D721Med (cell line): ENCODE measurements around the gene SMIM13.

Experiments used
- DNase-seq: peaks from one replicate; pipeline ENCODE4 v3.0.0; 2011; ENCODE audit warnings: low spot score; ENCODE audit not compliant: insufficient read length
- FAIRE-seq: peaks from 2 replicates; lab custom pipeline; 2011; peaks lifted over from hg19 to GRCh38; lab: Jason Lieb, UNC
- TF ChIP-seq, protein P1 (sequence below): IDR thresholded peaks from 2 replicates; pipeline ENCODE4 v1.5.1; 2012; ENCODE audit warnings: mild to moderate bottlenecking, control low read depth; ENCODE audit not compliant: insufficient read depth; ENCODE audit errors: missing control alignments

Gene SMIM13

GRCh38 chr6:11164717-11165646 is 71.3 kb downstream of the SMIM13 start:
- DNase-seq (no peak), FAIRE-seq (no peak)
- TF ChIP-seq, protein P1, sequence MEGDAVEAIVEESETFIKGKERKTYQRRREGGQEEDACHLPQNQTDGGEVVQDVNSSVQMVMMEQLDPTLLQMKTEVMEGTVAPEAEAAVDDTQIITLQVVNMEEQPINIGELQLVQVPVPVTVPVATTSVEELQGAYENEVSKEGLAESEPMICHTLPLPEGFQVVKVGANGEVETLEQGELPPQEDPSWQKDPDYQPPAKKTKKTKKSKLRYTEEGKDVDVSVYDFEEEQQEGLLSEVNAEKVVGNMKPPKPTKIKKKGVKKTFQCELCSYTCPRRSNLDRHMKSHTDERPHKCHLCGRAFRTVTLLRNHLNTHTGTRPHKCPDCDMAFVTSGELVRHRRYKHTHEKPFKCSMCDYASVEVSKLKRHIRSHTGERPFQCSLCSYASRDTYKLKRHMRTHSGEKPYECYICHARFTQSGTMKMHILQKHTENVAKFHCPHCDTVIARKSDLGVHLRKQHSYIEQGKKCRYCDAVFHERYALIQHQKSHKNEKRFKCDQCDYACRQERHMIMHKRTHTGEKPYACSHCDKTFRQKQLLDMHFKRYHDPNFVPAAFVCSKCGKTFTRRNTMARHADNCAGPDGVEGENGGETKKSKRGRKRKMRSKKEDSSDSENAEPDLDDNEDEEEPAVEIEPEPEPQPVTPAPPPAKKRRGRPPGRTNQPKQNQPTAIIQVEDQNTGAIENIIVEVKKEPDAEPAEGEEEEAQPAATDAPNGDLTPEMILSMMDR = no peak

- DNase-seq = no peak
- TF ChIP-seq, protein P1 = no peak
- no peak for FAIRE-seq
Observed at GRCh38 chr6:11166948-11167347, 73.3 kb downstream of the SMIM13 start.

DNA sequence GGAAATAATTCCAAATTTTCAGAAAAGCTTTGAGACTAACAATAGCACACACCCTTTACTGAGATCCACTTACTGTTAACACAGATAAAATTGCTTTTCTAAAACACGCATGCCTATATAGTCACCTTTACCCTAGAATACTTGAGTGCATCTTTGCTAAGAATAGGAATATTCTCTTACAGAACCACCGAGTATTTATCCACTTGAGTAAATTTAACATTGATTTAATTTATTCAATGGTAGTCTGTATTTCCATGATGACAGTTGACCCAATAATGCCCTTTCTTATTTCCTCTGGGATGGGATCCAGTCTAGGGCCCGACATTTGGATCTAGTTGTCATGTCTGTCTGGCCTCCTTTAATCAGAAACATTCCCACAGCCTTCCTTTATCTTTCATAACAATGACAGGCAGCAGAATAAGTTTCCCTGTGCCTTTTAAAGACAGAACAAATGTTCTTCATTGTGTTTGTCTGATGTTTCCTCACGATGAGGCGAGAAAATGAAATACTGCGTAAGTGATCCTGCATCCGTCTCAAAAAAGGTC is 74.5 kb downstream of the SMIM13 start:
- FAIRE-seq = no peak

GRCh38 chr6:11171952-11172351 is 78.3 kb downstream of the SMIM13 start:
- TF ChIP-seq, protein P1 = no peak
- no peak for DNase-seq
- no peak for FAIRE-seq

More for the DNA sequence above, 74.5 kb downstream of the SMIM13 start:
- TF ChIP-seq, protein P1 = no peak
- DNase-seq = no peak

GRCh38 chr6:11172501-11173327 is 79.1 kb downstream of the SMIM13 start:
- FAIRE-seq (no peak), DNase-seq (no peak)
- TF ChIP-seq, protein P1 = peak; percentile 76

DNA sequence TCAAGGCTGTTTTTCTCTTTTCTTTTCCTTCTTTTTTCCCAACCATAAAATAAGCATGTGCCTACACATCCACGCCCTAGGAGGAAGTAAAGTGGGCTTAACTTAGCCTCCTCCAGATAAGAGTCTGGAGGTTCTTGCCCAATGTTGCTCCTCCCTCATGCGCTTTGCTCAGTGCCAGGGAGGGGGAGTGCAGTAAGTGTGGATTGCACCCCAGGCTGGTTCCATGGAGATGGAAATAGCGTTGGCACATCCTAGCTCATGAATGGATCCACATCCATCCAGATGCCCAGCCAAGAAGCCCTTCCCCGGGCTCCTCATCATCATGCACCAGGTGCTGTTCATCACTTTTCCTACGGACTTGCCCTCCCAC is 80.6 kb downstream of the SMIM13 start:
- TF ChIP-seq, protein P1 = no peak
- DNase-seq (no peak), FAIRE-seq (no peak)
